GM12891 (cell line): ENCODE measurements around the gene TNS1.

Experiments
- PAX5 ChIP-seq: IDR thresholded peaks from 2 replicates; pipeline ENCODE4 v1.6.1; 2011; ENCODE audit warnings: low read length, moderate library complexity, mild to moderate bottlenecking; ENCODE audit not compliant: insufficient read depth, severe bottlenecking
- POLR2A ChIP-seq: IDR thresholded peaks from 2 replicates; pipeline ENCODE4 v1.6.1; 2011; ENCODE audit warnings: low read depth, low read length, control low read depth
- POLR2AphosphoS5 ChIP-seq: IDR thresholded peaks from 2 replicates; pipeline ENCODE4 v1.6.1; 2011; ENCODE audit warnings: low read depth, low read length, control low read depth
- POU2F2 ChIP-seq: IDR thresholded peaks from 2 replicates; pipeline ENCODE4 v1.6.1; 2011; ENCODE audit warnings: low read depth, mild to moderate bottlenecking, control low read depth, low read length, moderate library complexity
- SPI1 ChIP-seq: IDR thresholded peaks from 2 replicates; pipeline ENCODE4 v1.6.1; 2011; ENCODE audit warnings: low read depth, low read length, control low read depth
- TAF1 ChIP-seq: IDR thresholded peaks from 2 replicates; pipeline ENCODE4 v1.6.1; 2011; ENCODE audit warnings: low read depth, low read length, control low read depth

DNA sequence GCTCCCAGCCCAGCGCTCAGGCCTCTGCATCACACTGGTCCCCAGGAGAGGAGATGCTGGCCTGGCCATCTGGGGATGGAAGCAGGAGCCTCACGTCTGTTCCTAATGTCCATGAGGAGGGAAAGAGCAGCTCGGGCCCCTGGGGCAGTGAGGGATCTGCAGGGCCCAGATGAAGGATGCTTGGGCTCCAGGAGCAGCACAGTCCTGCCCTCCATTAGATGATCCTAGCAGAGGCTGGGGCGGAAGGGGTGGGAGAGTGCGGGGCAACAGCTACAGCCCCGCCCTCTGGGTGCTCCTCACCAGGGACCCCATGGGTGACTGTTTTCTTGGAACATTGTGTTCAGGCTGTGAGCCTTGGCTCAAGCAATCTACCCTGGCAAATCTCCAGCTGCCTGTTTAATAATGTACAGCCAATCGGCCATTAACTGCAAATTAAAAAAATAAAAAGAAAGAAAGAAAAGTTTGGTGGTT lies 49.7 kb downstream of the TNS1 start:
- TF ChIP-seq POLR2A (no peak), POLR2AphosphoS5 (no peak), SPI1 (no peak), TAF1 (no peak), PAX5 (no peak), POU2F2 (no peak)
